Motor neuron (in vitro differentiated cells): ENCODE results near the gene HINFP. TPM values are rescaled to one million over a fixed set of nuclear protein-coding genes. Genes with fewer than 3 reads are reported as not detected.

Source experiments
- ATAC-seq, 8 experiments: fragments of 200-7000 bp; cut with Tn5 transposase; replicated peaks in 6 of 8; 2 replicates each; pipeline ENCODE4 v1.8.0; 2021; ENCODE audit warnings: mild to moderate bottlenecking in 8 of 8, moderate library complexity in 8 of 8
- H3K27ac ChIP-seq, 2 donors: fragments of 250-450 bp; sonication (Bioruptor Pico); 2 replicates each; pipeline ENCODE4 v1.9.0; 2021; ENCODE audit warnings: antibody characterized with exemption in 2 of 2, mild to moderate bottlenecking in 2 of 2, moderate library complexity in 1 of 2
- H3K4me1 ChIP-seq, 2 donors: fragments of 250-450 bp; sonication (Bioruptor Pico); replicated peaks in 1 of 2; 2 replicates each; pipeline ENCODE4 v1.6.1; 2021; ENCODE audit warnings: antibody characterized with exemption in 2 of 2, mild to moderate bottlenecking in 2 of 2, moderate library complexity in 1 of 2
- H3K4me3 ChIP-seq, 5 donors: fragments of 250-450 bp; sonication (Bioruptor Pico); 2 replicates each; pipeline ENCODE4 v1.9.0; 2021; ENCODE audit warnings: antibody characterized with exemption in 5 of 5, mild to moderate bottlenecking in 5 of 5, moderate library complexity in 4 of 5
- WGBS, 10 experiments: fragments of 450-650 bp; shearing (Covaris generic); methylation state at CpG; one replicate each; pipeline ENCODE4 v1.0.0; 2022; 5-methylcytosine and 5-hydroxymethylcytosine counted together
- in situ Hi-C, 9 experiments: fragments of 400-800 bp; cut with MboI; loops; one replicate each; pipeline ENCODE4 v1.15.0; 2021; ENCODE audit warnings: low sequenced_read_pairs in 9 of 9, low pct_unique_long_range_greater_than_20kb in 2 of 9; ENCODE audit not compliant: unreplicated experiment in 9 of 9
- total RNA-seq, 8 experiments: library from RNA; unstranded; fragments of 300-600 nt; gene quantifications; 2 replicates each; pipeline versions ENCODE4 v1.2.3 to v1.2.4, GENCODE V29; 2022

Gene HINFP
- total RNA-seq, 8 experiments from 2014 or later = 13.0 to 34.0 (median 28.2) TPM

DNA sequence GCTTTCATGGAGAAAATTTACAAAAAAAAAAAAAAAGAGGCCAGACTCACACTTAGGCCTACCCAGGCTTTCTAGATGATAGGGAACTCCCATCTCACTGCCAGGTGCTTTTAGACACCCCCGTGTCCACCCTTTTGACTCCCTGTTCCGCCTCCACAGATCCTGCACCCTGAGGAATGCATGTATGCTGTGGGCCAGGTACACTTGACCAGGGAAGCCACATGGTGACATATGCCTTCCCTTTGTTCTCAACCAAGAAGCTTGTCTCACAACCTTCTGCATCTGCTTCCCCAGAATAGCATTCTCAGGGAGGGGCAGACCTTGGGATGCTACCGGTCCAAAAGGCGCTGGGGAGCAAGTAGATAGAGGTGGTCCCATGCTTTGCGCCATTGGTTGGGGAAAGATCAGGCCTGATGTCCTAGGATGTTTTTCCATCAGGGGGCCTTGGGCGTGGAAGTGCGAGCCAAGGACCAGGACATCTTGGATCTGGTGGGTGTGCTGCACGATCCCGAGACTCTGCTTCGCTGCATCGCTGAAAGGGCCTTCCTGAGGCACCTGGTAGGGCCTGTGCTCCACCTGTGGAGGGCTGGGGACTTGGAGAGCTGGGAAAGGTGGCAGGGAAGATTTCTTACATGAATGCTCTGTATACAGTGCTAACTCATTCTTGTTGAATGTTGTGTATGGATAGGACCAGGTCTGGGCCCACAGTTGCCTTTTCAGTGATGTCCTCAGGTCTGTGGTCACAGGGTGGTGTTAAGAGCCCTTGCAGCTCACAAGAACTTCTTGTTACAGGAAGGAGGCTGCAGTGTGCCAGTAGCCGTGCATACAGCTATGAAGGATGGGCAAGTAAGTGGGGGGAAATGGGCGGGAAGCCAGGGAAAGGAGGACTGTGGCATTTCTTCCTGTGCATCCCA is 29.2 kb upstream of the HINFP start:
- peak overlapping the region in 1 of 5 donors; percentile 79 for H3K4me3 ChIP-seq
- H3K4me1 ChIP-seq = peaks cover 17 to 18% of the 10 kb centered on the region in 2 donors
- in situ Hi-C loops = no loop called here
- H3K27ac ChIP-seq = no peak overlapping the region
- WGBS, 10 experiments = 40 to 100% (median 71%) methylated on average over 1 to 8 of the region's 13 CpGs; no CpG with 5 or more reads in 2 of the 10 experiments
- ATAC-seq = no peak

- in situ Hi-C loops = no loop called here
- WGBS, 10 experiments = 18 to 93% (median 38%) methylated on average over 3 to 9 of the region's 12 CpGs; no CpG with 5 or more reads in 2 of the 10 experiments
- peak overlapping the region; percentile 59 to 84 (median 70) for H3K4me3 ChIP-seq
- H3K27ac ChIP-seq = no peak overlapping the region
- H3K4me1 ChIP-seq = peaks cover 17 to 18% of the 10 kb centered on the region in 2 donors
- ATAC-seq = no peak
These were observed 28.2 kb upstream of the HINFP start for GRCh38 chr11:119092880-119093842.

DNA sequence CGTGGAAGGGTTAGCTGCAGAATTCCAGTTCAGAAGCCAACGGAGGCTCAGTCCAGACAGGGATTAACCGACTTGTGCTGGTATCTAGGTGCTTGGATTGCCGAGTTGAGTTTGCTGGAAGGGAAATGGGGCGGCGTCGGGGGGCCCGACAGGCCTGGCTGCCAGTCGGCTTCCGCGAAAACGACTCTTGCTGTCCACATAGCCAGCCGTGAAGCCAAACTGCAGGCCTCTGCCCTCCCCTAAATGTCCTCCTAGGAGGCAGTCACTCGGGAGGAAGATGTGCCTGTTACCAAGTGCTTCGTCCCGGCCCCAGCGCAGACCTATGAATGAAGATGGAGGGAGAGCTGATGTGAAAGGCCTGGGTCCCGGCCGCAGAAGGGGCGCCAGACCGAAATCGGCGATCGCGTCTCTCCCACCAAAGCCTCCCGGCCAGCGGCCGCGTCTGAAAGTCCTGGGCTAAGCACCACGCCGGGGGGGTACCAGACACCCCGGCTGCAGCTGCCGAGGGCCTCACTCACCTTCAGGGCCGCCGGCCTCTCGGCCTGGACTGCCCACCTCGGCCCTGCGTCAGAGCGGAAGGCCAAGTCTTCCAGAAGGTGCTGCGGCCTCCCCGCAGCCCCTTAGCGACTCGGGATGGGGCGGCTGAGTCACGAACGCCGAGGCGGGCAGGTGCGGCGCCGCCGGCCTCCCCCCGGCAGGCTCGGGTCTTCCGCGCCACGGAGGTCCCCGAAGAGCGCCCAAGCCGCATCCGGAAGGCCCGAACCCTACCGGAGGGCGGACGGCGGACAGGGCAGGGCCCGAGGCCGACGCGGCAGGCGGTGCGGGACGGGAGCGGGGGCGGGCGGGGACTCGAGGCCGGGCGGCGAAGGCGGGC is 27.2 kb upstream of the HINFP start:
- 0 to 1% (median 0%) methylated on average over 1 to 34 of the region's 81 CpGs for WGBS, 10 experiments
- H3K27ac ChIP-seq = peak overlapping the region; percentile 48 to 89
- ATAC-seq = peak; percentile 6 to 30 (median 20)
- H3K4me3 ChIP-seq = peak overlapping the region; percentile 59 to 84 (median 70)
- H3K4me1 ChIP-seq = peaks cover 17 to 18% of the 10 kb centered on the region in 2 donors
- in situ Hi-C loops = no loop called here

DNA sequence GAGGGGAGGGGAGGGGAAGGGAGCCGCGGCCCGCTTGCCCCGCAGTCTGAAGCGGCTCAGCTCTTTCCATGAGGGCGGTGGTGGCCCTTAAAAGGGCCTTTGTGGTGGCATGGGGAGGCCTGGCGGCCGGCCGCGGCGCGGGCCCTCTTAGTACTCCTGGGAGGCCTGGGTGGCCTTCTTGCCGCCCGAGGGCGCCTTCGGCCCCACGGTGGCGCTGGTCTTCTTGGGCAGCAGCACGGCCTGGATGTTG is 26.6 kb upstream of the HINFP start:
- Histone ChIP-seq H3K27ac (peak overlapping the region; percentile 48 to 89), H3K4me3 (peak overlapping the region; percentile 59 to 84 (median 70)), H3K4me1 (peaks cover 17 to 19% of the 10 kb centered on the region in 2 donors)
- no CpG with 5 or more reads among the region's 19 CpGs for WGBS, 10 experiments
- ATAC-seq = peak; percentile 71 to 77 (median 74)
- in situ Hi-C loops = no loop called here

DNA sequence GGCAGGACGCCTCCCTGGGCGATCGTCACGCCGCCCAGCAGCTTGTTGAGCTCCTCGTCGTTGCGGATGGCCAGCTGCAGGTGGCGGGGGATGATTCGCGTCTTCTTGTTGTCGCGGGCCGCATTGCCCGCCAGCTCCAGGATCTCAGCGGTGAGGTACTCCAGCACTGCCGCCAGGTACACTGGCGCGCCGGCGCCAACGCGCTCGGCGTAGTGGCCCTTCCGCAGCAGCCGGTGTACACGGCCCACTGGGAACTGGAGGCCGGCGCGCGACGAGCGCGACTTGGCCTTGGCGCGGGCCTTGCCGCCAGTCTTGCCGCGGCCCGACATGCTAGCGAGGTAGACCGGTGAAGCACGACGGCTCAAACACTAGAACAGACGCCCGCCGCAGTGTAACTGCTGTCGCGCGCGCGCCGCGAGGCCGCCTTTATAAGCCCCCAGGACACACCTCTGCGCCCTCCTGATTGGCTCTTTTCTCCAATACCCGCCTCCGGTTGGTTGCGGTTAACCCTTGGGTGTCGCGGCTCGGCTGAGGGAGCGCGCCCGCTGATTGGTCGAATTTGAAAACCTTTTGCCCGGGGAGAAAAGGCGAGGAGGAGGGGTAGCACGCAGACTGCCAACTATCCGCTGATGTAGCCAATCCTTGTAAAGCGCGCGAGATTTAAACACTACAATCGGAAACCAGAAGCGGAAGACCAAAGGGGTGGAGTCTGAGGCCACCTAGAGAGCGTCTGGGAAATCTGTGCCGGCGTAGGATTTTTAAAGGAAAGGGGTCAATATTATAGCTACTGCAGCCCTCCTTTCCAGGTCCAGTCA is 26.1 kb upstream of the HINFP start:
- WGBS, 10 experiments = 0 to 10% (median 0%) methylated on average over 2 to 27 of the region's 79 CpGs; no CpG with 5 or more reads in 2 of the 10 experiments
- H3K4me3 ChIP-seq = peak overlapping the region; percentile 59 to 84 (median 70)
- peak; percentile 82 to 91 (median 87) for ATAC-seq
- peak overlapping the region; percentile 48 to 89 for H3K27ac ChIP-seq
- in situ Hi-C loops = no loop called here
- H3K4me1 ChIP-seq = peaks cover 19 to 24% of the 10 kb centered on the region in 2 donors

- no peak for ATAC-seq
- in situ Hi-C loops = loop anchor here in 2 of 9 experiments (10.0 to 25.0 kb wide), 2 partner anchors 235 to 238 kb away; partner anchors contain the start of genes RNF26 (in 2 of the 2), C1QTNF5 (in 1 of the 2) and MFRP (in 1 of the 2)
- no peak overlapping the region for H3K27ac ChIP-seq
- H3K4me1 ChIP-seq = peaks cover 28 to 34% of the 10 kb centered on the region in 2 donors
- WGBS, 10 experiments = 56 to 88% (median 77%) methylated on average over 2 to 6 of the region's 6 CpGs
- peak overlapping the region in 1 of 5 donors; percentile 83 for H3K4me3 ChIP-seq
These were observed 21.7 kb upstream of the HINFP start for GRCh38 chr11:119099711-119100110.

DNA sequence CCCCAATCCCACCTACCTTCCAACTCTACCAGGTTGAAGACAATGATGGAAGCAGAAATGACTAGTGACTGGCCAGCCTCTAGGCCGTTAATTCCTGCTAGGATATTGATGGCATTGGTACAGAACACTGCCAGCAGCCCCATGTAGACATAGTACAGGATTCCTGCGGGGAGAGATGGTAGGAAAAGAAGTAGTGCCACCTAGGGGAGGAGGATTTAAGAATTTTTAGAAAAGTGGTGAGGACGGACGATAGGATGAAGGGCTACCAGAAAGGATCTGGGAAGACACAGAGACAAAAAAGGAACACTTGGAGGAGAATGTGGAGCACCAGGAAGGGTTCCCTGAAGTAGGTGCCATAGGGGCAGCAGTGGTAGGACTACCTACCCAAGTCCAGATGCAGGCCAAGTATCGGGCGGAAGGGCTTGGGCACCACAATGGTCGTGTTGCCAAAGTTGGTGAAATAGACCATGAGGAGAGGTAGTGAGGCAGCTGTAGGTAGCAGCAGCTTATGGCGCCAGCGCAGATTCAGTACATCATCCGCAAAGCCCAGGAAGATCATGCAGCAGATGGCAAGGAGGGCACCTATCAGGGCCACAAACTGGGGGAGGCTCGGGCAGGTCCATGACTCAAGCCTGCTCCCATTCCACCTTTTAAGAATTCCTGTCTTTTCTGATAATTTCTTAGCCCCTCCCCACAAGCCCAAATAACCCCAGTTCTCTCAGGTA is 21.0 kb upstream of the HINFP start:
- in situ Hi-C loops = loop anchor here in 2 of 9 experiments (10.0 to 25.0 kb wide), 2 partner anchors 234 to 237 kb away; partner anchors contain the start of genes RNF26 (in 2 of the 2), C1QTNF5 (in 1 of the 2) and MFRP (in 1 of the 2)
- 17 to 53% (median 39%) methylated on average over 1 to 9 of the region's 11 CpGs for WGBS, 10 experiments
- Histone ChIP-seq H3K27ac (no peak overlapping the region), H3K4me1 (peaks cover 28 to 37% of the 10 kb centered on the region in 2 donors), H3K4me3 (peak overlapping the region; percentile 68 to 95 (median 80))
- ATAC-seq = no peak

- WGBS, 10 experiments = 0 to 5% (median 0%) methylated on average over 1 to 5 of the region's 29 CpGs; no CpG with 5 or more reads in 3 of the 10 experiments
These were observed 20.2 kb upstream of the HINFP start for GRCh38 chr11:119100994-119101758.

GRCh38 chr11:119101759-119102423 is 19.5 kb upstream of the HINFP start, which contains the start of gene DPAGT1:
Gene DPAGT1, minus strand, starts transcription at chr11:119101853. Its CDS starts 198 bp downstream, at chr11:119101655.
- ATAC-seq = peak; percentile 81 to 88 (median 86)
- peak within 1 kb of the TSS; percentile 68 to 95 (median 80) for H3K4me3 ChIP-seq
- in situ Hi-C loops = loop anchor here in 2 of 9 experiments (10.0 to 25.0 kb wide), 2 partner anchors 233 to 235 kb away; partner anchors contain the start of genes RNF26 (in 2 of the 2), C1QTNF5 (in 1 of the 2) and MFRP (in 1 of the 2)

More at GRCh38 chr11:119100994-119101758, 20.2 kb upstream of the HINFP start:
- H3K4me3 ChIP-seq = peak overlapping the region; percentile 68 to 95 (median 80)
- peak; percentile 4 to 36 (median 10) for ATAC-seq
- in situ Hi-C loops = loop anchor here in 2 of 9 experiments (10.0 to 25.0 kb wide), 2 partner anchors 234 to 236 kb away; partner anchors contain the start of genes RNF26 (in 2 of the 2), C1QTNF5 (in 1 of the 2) and MFRP (in 1 of the 2)
- H3K27ac ChIP-seq = peak overlapping the region; percentile 99
- H3K4me1 ChIP-seq = peaks cover 31 to 39% of the 10 kb centered on the region in 2 donors

More at GRCh38 chr11:119101759-119102423, 19.5 kb upstream of the HINFP start, which contains the start of gene DPAGT1:
- WGBS, 10 experiments = 0 to 20% (median 0%) methylated on average over 1 to 12 of the region's 32 CpGs; no CpG with 5 or more reads in 1 of the 10 experiments
- Histone ChIP-seq H3K4me1 (peaks cover 38 to 46% of the 10 kb centered on the region in 2 donors), H3K27ac (peak within 1 kb of the TSS; percentile 99)
